ENCODE measurements around the gene ETV6.

ETV6 gene

GRCh38 chr12:11929714-11930113 is 280.2 kb downstream of the ETV6 start:
- no peak for DNase-seq (ENCODE audit: low read depth)

DNA sequence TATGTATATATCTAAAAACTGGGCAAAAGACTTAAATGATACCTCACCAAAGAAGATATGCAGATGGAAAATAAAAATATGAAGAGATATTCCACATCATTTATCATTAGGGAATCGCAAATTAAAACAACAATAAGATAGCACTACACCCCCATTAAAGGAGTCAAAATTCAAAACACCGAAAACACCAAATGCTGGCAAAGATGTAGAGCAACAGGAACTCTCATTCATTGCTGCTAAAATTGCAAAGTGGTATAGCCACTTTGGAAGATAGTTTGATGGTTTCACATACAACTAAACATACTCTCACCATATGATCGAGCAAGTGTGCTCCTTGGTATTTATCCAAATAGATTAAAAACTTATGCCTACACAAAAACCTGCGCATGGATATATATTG is 289.7 kb downstream of the ETV6 start:
- DNase-seq (ENCODE audit: low read depth): no peak

GRCh38 chr12:11941606-11942337 is 292.3 kb downstream of the ETV6 start:
- peak; percentile 71 for DNase-seq (ENCODE audit: low read depth)

GRCh38 chr12:11943919-11944700 is 294.6 kb downstream of the ETV6 start:
- DNase-seq (ENCODE audit: low read depth): no peak
